GM21619 (cell line): ENCODE measurements around the gene ADAMTS13.

Source experiments
- ATAC-seq: cut with Tn5 transposase; IDR thresholded peaks from one replicate; pipeline ENCODE4 v1.9.1; 2021; ENCODE audit not compliant: unreplicated experiment

The ADAMTS13 gene

GRCh38 chr9:133470427-133470924, 48.3 kb downstream of the ADAMTS13 start:
- no peak for ATAC-seq

DNA sequence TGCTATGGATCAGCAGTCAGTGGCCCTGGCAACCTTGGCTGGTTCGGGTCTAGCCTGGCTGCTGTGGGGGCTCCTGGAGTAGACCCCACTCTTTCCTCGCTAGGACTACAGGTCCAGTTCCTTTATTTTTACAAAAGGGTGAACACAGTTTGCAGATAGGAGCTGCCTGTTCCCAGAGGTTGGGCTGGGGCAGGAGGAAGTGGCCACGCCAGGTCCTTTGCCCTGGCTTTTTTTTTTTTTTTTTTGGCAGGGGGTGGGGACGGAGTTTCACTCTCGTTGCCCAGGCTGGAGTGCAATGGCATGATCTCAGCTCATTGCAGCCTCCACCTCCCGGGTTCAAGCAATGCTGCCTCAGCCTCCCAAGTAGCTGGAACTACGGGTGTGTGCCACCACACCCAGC, 48.8 kb downstream of the ADAMTS13 start:
- no peak for ATAC-seq

- no peak for ATAC-seq
Measured at GRCh38 chr9:133471551-133472276, 49.5 kb downstream of the ADAMTS13 start.

DNA sequence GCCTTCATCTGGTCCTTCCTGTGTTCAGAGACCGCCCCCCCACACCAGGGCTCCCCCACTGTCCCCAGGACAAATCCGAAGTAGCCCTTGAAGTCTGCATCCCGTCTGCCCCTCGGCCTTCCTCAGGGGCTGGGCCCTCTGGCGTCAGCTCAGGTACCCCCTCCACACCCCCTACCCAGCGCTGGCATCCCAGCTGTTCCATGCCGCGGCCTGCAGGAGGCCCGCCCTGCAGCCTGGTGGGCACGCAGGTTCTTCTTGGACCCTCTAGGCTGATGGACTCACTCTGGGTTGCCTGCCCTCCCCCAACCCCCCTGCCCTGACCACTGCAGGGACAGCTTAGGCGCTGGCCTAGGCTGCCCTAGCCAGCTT, 50.1 kb downstream of the ADAMTS13 start:
- ATAC-seq = no peak

DNA sequence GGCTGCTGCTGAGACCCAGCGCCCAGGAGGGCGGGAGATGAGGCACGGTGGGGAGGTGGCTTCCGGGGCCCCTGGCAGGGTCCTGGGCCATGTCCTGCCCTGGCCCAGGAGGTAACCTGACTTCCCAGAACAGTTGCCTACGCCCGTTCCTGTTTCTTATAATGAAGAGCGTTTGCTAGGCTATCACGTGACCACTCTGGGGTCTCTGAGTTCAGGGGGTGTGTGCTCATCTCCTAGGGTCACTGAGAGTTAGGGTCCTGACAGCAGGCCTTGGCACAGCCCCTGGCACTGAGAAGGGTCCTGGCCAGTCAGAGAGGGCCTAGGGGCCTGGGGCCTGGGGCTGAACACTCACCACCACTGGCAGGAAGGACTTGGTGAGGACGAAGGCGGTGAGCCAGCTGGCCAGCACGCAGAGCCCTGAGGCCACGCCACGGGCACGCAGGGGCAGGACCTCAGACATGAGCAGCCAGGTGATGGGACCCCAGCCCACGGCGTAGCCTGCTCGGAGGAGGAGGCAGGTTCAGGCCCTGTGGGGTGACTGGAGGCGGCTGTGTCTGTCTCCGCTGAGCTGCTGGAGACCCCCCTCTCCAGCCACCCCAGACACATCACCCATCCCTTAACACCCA, 50.7 kb downstream of the ADAMTS13 start:
- no peak for ATAC-seq

DNA sequence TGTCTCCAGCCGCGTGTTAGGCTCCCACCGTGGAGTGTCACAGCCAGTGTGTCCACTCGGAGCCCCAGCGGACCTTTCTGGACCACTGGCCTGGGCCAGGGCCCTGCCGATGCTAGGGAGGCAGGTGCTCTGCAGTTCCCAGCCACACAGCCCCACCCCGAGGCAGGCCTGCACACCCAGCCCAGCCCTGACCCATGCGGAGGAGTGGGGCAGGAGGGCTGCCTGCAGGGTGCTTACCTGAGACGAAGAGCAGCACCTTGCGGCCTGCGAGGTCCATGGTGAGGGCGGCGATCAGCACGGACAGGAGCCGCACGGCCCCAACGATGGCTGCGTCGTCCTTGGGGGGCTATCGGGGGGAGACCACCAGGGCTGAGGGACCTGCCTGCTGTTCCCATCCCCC, 51.6 kb downstream of the ADAMTS13 start:
- ATAC-seq = no peak

- ATAC-seq = no peak
Measured at GRCh38 chr9:133474215-133474614, 52.0 kb downstream of the ADAMTS13 start.

- ATAC-seq = no peak
Measured at GRCh38 chr9:133474853-133475252, 52.7 kb downstream of the ADAMTS13 start.

GRCh38 chr9:133475292-133476012, 53.3 kb downstream of the ADAMTS13 start:
- ATAC-seq = no peak

DNA sequence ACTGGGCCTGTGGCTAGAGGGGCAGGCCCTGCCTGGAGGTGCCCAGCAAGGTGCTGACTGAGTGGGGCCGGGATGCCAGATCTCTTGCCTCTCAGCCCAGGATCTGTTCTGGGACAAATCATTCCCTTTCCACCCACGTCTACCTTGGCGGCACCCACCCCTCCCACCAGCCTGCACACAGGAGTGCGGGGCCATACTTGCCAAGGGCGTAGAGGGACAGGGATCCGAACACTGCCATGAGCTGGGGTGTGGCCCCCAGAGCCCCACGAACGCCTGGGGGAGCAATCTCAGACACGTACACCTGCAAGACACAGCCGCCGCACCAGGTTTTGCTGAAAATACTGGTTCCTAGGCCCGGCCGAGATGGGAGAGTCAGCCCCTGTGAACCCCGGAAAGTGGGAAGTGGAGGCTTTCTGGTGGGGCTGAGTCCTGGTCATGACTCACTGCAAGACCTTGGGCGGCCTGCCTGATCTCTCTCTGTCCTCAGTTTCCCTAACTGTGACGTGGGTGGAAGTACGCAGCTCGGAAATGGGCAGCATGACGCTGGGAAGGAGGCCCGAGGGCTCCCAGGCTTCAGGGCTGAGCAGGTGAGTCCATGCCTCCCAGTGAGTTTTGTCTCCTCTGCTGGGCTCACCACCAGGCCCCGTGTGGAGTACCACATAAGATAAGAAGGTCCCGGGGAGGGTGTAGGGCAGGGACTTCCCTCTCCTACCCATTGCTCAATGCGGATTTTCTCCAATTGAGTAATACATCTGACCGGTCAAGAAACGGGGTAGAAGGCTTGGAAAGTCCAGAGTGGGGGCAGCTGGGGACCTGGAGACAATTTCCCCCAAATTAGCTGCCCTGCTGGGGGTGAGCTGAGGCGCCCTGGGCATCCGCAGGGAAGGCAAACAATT, 54.1 kb downstream of the ADAMTS13 start:
- ATAC-seq = no peak

DNA sequence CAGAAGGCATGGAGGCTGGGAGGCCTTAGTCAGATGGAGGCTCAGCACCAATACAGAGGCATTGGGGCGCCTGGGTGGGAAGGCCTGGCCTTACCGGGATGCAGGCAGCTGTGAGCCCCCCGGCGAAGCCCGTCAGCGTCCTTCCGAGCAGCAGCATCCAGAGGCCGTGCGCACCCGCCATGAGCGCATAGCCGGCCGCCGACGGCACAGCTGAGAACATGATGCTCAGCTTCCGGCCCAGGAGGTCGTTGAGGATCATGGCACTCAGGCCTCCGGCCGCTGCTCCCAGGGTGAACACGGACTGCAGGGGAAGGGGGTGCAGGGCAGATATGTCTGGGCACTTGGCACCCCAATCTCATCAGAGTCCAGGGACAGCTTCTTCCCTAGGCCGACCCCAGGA, 54.8 kb downstream of the ADAMTS13 start:
- no peak for ATAC-seq

GRCh38 chr9:133477461-133477860, 55.3 kb downstream of the ADAMTS13 start:
- no peak for ATAC-seq

GRCh38 chr9:133477992-133478850, 56.1 kb downstream of the ADAMTS13 start:
- peak; percentile 43 for ATAC-seq

GRCh38 chr9:133478851-133479711, 56.9 kb downstream of the ADAMTS13 start, which contains the start of gene SLC2A6:
TSS of gene SLC2A6 (minus strand) at chr9:133479099. CDS start at chr9:133479059, 40 bp downstream.
- ATAC-seq = peak; percentile 91

DNA sequence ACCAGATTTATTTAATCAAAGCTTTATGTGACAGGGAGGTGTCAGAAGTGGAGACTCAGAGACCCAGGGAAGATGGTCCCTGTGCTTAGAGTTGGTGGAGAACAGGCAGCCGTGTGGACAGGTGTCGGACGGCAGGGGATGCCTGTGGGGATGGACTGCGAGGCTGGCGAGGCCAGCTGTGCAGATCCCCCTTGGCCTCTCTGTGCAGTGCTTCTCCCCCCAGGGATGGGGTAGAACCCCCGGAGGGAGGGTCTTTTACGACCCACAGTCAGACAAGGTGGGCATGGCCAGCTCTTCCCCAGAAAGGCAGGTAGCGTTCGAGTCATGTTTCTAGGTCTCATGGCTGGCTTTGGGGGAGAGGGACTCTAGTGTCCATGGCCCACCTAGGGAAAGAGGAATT, 61.4 kb downstream of the ADAMTS13 start:
- no peak for ATAC-seq

- ATAC-seq = no peak
Measured at GRCh38 chr9:133484671-133485437, 62.7 kb downstream of the ADAMTS13 start.

- ATAC-seq = no peak
Measured at GRCh38 chr9:133485531-133486260, 63.5 kb downstream of the ADAMTS13 start.

- no peak for ATAC-seq
Measured at GRCh38 chr9:133487331-133487725, 65.2 kb downstream of the ADAMTS13 start.
